SK-N-SH (cell line): ENCODE measurements around the gene SGCE. TPM values are rescaled to one million over a fixed set of nuclear protein-coding genes. Genes with fewer than 3 reads are reported as not detected.

Experiments
- CTCF ChIA-PET: fragments of 300-600, 350-600 bp; formaldehyde crosslinking; extraction: SDS; loops from one replicate; lab custom pipeline; 2021; lab: Yijun Ruan, JAX
- POLR2A ChIA-PET: fragments of 350-600 bp; sonication (Branson Sonifier 250); formaldehyde crosslinking; extraction: SDS; loops from one replicate; lab custom pipeline; 2020; ENCODE audit warnings: antibody characterized with exemption, inconsistent platforms; lab: Yijun Ruan, JAX
- DNase-seq: peaks from one replicate; pipeline ENCODE4 v3.0.0; 2012
- H2AFZ ChIP-seq: fragments of 200-600 bp; sonication (generic); 2 replicates; pipeline ENCODE4 v1.8.1; 2016; ENCODE audit warnings: antibody characterized with exemption, mild to moderate bottlenecking, low read depth
- H3F3A ChIP-seq: fragments of 200-600 bp; sonication (generic); replicated peaks from 2 replicates; pipeline ENCODE3; 2016; ENCODE audit warnings: antibody characterized with exemption, mild to moderate bottlenecking; ENCODE audit not compliant: insufficient read depth
- H3K27ac ChIP-seq, 2 experiments: fragments of 200-500 bp in 1 of 2; fragments of 200-600 bp in 1 of 2; sonication (Bioruptor generic) in 1 of 2; sonication (generic), shearing (Covaris generic) in 1 of 2; 2 replicates each; pipeline versions ENCODE4 v1.5.1 to v1.6.1; 2014 to 2016; ENCODE audit warnings: low read depth in 2 of 2, inconsistent platforms in 1 of 2, low read length in 1 of 2, mild to moderate bottlenecking in 1 of 2, mixed read lengths in 1 of 2
- H3K27me3 ChIP-seq: fragments of 200-600 bp; sonication (generic), shearing (Covaris generic); 2 replicates; pipeline ENCODE4 v1.6.1; 2016; ENCODE audit warnings: mixed run types; ENCODE audit not compliant: insufficient read depth
- H3K36me3 ChIP-seq, 2 experiments: fragments of 200-500 bp in 1 of 2; fragments of 200-600 bp in 1 of 2; sonication (Bioruptor generic) in 1 of 2; sonication (generic) in 1 of 2; replicated peaks in 1 of 2; 2 replicates each; pipeline versions ENCODE3 to v1.5.1; 2014 to 2016; ENCODE audit warnings: low read length in 1 of 2, mild to moderate bottlenecking in 1 of 2; ENCODE audit not compliant: insufficient read depth in 2 of 2, control insufficient read depth in 1 of 2
- H3K4me1 ChIP-seq, 2 experiments: fragments of 200-500 bp in 1 of 2; fragments of 200-600 bp in 1 of 2; sonication (Bioruptor generic) in 1 of 2; sonication (generic), shearing (Covaris generic) in 1 of 2; 2 replicates each; pipeline versions ENCODE4 v1.5.1 to v1.6.1; 2014 to 2016; ENCODE audit warnings: low read depth in 1 of 2, low read length in 1 of 2, mixed run types in 1 of 2; ENCODE audit not compliant: insufficient read depth in 2 of 2, control insufficient read depth in 1 of 2
- H3K4me2 ChIP-seq: fragments of 200-600 bp; sonication (generic), shearing (Covaris generic); 2 replicates; pipeline ENCODE4 v1.6.1; 2017; ENCODE audit warnings: mixed run types
- H3K4me3 ChIP-seq, 2 experiments: fragments of 200-500 bp in 1 of 2; fragments of 200-600 bp in 1 of 2; sonication (Bioruptor generic) in 1 of 2; sonication (generic), shearing (Covaris generic) in 1 of 2; 2 replicates each; pipeline versions ENCODE4 v1.5.1 to v1.8.1; 2014 to 2016; ENCODE audit warnings: low read depth in 2 of 2, inconsistent platforms in 1 of 2, low read length in 1 of 2, mild to moderate bottlenecking in 1 of 2, mixed read lengths in 1 of 2, moderate library complexity in 1 of 2
- H3K79me2 ChIP-seq: fragments of 200-600 bp; sonication (generic); 2 replicates; pipeline ENCODE4 v1.8.1; 2017; ENCODE audit warnings: mild to moderate bottlenecking; ENCODE audit not compliant: insufficient read depth
- H3K9ac ChIP-seq: fragments of 200-600 bp; sonication (generic); 2 replicates; pipeline ENCODE4 v1.6.1; 2017; ENCODE audit warnings: mixed run types
- H3K9me2 ChIP-seq: fragments of 200-600 bp; sonication (generic); 2 replicates; pipeline ENCODE4 v1.6.1; 2017; ENCODE audit warnings: mixed run types
- H3K9me3 ChIP-seq: fragments of 200-600 bp; sonication (generic); 2 replicates; pipeline ENCODE4 v1.6.1; 2017; ENCODE audit warnings: mixed run types, mild to moderate bottlenecking, moderate library complexity
- H4K20me1 ChIP-seq: fragments of 200-600 bp; sonication (generic); 2 replicates; pipeline ENCODE4 v1.6.1; 2017; ENCODE audit warnings: mild to moderate bottlenecking, mixed run types; ENCODE audit not compliant: insufficient read depth
- ELF1 ChIP-seq: IDR thresholded peaks from 2 replicates; pipeline ENCODE4 v1.4.0; 2012
- EP300 ChIP-seq, 2 experiments: IDR thresholded peaks; 2 replicates each; pipeline versions ENCODE4 v1.4.0 to v1.6.1; 2012; ENCODE audit warnings: borderline replicate concordance in 1 of 2, low read depth in 1 of 2, low read length in 1 of 2
- FOSL2 ChIP-seq: IDR thresholded peaks from 2 replicates; pipeline ENCODE4 v1.4.0; 2012; ENCODE audit warnings: low read depth, mild to moderate bottlenecking, moderate library complexity, borderline replicate concordance
- JUND ChIP-seq: IDR thresholded peaks from 2 replicates; pipeline ENCODE4 v1.4.0; 2012
- MEF2A ChIP-seq: IDR thresholded peaks from 2 replicates; pipeline ENCODE4 v1.4.0; 2012; ENCODE audit warnings: low read depth, borderline replicate concordance
- MXI1 ChIP-seq: IDR thresholded peaks from 2 replicates; pipeline ENCODE4 v1.6.1; 2012; ENCODE audit warnings: mild to moderate bottlenecking, low read depth, low read length, improper control_type of control experiment
- NFIC ChIP-seq: IDR thresholded peaks from 2 replicates; pipeline ENCODE4 v1.4.0; 2012; ENCODE audit warnings: borderline replicate concordance
- POLR2AphosphoS5 ChIP-seq: IDR thresholded peaks from 2 replicates; pipeline ENCODE4 v1.6.1; 2012; ENCODE audit warnings: low read depth, low read length
- RXRA ChIP-seq: IDR thresholded peaks from 2 replicates; pipeline ENCODE4 v1.4.0; 2012; ENCODE audit warnings: low read depth, mild to moderate bottlenecking, borderline replicate concordance
- TCF12 ChIP-seq: IDR thresholded peaks from 2 replicates; pipeline ENCODE4 v1.4.0; 2012
- YY1 ChIP-seq: IDR thresholded peaks from 2 replicates; pipeline ENCODE4 v1.4.0; 2012; ENCODE audit warnings: low read depth, mild to moderate bottlenecking
- WGBS: methylation state at CpG from one replicate; pipeline ENCODE4 v1.1.6; 2017; ENCODE audit warnings: low lambda C conversion rate; 5-methylcytosine and 5-hydroxymethylcytosine counted together
- polyA plus RNA-seq, 3 experiments: library from polyadenylated mRNA; depleted of rRNA; stranded (reverse); fragments of >200 nt; gene quantifications; 2 replicates each; pipeline ENCODE4 v1.2.3, GENCODE V29; 2012
- TF ChIP-seq, protein P1 (sequence below): fragments of 150-350 bp; IDR thresholded peaks from 2 replicates; pipeline ENCODE4 v1.6.1; 2016; ENCODE audit warnings: mild to moderate bottlenecking, low read depth, low read length
- TF ChIP-seq, protein P2 (sequence below): IDR thresholded peaks from 2 replicates; pipeline ENCODE4 v1.4.0; 2012; ENCODE audit warnings: low read depth, borderline replicate concordance
- TF ChIP-seq, protein P3 (sequence below): IDR thresholded peaks from 2 replicates; pipeline ENCODE4 v1.4.0; 2012; ENCODE audit warnings: low read depth
- TF ChIP-seq, protein P4 (sequence below): IDR thresholded peaks from 2 replicates; pipeline ENCODE4; 2012
- TF ChIP-seq, protein P5 (sequence below): IDR thresholded peaks from 2 replicates; pipeline ENCODE4 v1.6.1; 2012; ENCODE audit warnings: mild to moderate bottlenecking, low read depth, low read length, moderate library complexity

The SGCE gene
- polyA plus RNA-seq, 1 of the 3 experiments (the other 2 are of a cell fraction): 69.5 TPM

DNA sequence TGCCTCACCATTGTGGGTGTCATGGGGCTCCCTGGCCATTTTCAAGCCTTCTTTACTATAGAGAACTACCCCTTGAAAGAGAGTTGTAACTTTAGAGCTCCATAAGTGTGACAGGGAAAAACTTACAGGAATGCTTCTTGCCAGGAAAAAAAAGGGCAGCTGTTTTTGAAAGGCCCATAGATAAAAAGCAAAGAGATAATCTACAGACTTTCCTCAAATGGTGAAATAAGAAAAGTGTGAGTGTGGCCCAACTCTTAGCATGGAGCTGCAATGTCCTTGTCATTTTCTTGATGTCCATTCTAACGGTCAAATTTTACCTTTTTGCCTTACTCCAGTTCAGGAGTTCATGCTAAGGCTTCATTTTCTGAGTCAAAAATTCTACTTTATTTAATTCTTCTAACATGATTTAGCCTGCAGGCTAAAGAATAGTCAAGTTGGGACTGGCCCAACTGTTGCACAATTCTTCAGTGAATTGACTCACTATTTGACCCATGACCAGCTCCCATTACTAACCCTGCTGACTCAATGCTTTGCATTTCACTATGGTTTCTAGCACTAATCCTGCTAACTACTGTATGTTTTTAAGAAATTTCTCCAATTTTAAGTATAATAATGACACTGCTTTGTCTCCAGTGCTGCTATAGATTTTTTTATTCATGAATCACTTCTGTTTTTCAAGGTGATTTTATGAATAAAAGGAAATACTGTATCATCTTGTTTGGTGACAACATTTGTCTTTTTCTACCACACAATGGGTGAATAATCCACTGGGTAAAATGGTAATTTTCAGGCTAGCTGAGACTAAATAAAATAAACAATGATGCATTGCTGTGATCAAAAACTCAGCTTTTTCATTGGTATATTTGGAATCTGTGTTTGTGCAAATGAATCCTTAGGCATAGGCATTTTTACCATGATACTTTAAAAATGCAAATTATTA, 41.4 kb upstream of the SGCE start:
- Histone ChIP-seq H3K79me2 (no peaks in the 10 kb centered on the region), H3K27me3 (no peaks in the 10 kb centered on the region), H3K9me3 (no peaks in the 10 kb centered on the region), H3K4me1 (peaks cover 0 to 21% of the 10 kb centered on the region in 2 experiments; a peak in 2 of 4 replicates), H4K20me1 (no peaks in the 10 kb centered on the region), H3K4me2 (0 out of 2 replicates have a peak overlapping the region, but pooled peaks have one; percentile 0), H3F3A (peaks cover 6% of the 10 kb centered on the region), H2AFZ (no peak overlapping the region), H3K36me3 (no peaks in the 10 kb centered on the region), H3K27ac (peak overlapping the region in 1 of 2 experiments; percentile 61; a peak in 2 of 4 replicates), H3K9me2 (no peaks in the 10 kb centered on the region), H3K4me3 (no peak overlapping the region), H3K9ac (no peak overlapping the region)
- WGBS: 59% methylated on average over 1 of the region's 1 CpG
- DNase-seq: no peak
- POLR2A ChIA-PET: no interaction called here
- CTCF ChIA-PET: interaction anchor here (1.0 kb wide), 1 partner anchor 10 kb away, joined by 3 read pairs; no protein-coding TSS in a partner anchor
- TF ChIP-seq FOSL2 (peak; percentile 93), MXI1 (no peak), MEF2A (no peak), RXRA (peak; percentile 57; the same call in 1 of the 2 replicates), ELF1 (no peak), EP300 (IDR thresholded peaks at IDR 0.05; ENCODE audit: borderline replicate concordance in 1 of 2, low read depth in 1 of 2, low read length in 1 of 2) (peak in 1 of 2 experiments; percentile 75; a peak in 2 of 4 replicates), JUND (peak; percentile 85), POLR2AphosphoS5 (peak; percentile 57; the same call in 1 of the 2 replicates), YY1 (peak; percentile 43; the same call in 1 of the 2 replicates), NFIC (peak; percentile 85), TCF12 (peak; percentile 69)
- TF ChIP-seq, protein P1, sequence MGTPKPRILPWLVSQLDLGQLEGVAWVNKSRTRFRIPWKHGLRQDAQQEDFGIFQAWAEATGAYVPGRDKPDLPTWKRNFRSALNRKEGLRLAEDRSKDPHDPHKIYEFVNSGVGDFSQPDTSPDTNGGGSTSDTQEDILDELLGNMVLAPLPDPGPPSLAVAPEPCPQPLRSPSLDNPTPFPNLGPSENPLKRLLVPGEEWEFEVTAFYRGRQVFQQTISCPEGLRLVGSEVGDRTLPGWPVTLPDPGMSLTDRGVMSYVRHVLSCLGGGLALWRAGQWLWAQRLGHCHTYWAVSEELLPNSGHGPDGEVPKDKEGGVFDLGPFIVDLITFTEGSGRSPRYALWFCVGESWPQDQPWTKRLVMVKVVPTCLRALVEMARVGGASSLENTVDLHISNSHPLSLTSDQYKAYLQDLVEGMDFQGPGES: no peak
- TF ChIP-seq, protein P2, sequence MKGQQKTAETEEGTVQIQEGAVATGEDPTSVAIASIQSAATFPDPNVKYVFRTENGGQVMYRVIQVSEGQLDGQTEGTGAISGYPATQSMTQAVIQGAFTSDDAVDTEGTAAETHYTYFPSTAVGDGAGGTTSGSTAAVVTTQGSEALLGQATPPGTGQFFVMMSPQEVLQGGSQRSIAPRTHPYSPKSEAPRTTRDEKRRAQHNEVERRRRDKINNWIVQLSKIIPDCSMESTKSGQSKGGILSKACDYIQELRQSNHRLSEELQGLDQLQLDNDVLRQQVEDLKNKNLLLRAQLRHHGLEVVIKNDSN: 0 out of 2 replicates have a peak, but pooled peaks have one; percentile 8
- TF ChIP-seq, protein P3, sequence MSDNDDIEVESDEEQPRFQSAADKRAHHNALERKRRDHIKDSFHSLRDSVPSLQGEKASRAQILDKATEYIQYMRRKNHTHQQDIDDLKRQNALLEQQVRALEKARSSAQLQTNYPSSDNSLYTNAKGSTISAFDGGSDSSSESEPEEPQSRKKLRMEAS: peak; percentile 42; the same call in 1 of the 2 replicates
- TF ChIP-seq, protein P4, sequence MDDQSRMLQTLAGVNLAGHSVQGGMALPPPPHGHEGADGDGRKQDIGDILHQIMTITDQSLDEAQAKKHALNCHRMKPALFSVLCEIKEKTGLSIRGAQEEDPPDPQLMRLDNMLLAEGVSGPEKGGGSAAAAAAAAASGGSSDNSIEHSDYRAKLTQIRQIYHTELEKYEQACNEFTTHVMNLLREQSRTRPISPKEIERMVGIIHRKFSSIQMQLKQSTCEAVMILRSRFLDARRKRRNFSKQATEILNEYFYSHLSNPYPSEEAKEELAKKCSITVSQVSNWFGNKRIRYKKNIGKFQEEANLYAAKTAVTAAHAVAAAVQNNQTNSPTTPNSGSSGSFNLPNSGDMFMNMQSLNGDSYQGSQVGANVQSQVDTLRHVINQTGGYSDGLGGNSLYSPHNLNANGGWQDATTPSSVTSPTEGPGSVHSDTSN: no peak
- TF ChIP-seq, protein P5, sequence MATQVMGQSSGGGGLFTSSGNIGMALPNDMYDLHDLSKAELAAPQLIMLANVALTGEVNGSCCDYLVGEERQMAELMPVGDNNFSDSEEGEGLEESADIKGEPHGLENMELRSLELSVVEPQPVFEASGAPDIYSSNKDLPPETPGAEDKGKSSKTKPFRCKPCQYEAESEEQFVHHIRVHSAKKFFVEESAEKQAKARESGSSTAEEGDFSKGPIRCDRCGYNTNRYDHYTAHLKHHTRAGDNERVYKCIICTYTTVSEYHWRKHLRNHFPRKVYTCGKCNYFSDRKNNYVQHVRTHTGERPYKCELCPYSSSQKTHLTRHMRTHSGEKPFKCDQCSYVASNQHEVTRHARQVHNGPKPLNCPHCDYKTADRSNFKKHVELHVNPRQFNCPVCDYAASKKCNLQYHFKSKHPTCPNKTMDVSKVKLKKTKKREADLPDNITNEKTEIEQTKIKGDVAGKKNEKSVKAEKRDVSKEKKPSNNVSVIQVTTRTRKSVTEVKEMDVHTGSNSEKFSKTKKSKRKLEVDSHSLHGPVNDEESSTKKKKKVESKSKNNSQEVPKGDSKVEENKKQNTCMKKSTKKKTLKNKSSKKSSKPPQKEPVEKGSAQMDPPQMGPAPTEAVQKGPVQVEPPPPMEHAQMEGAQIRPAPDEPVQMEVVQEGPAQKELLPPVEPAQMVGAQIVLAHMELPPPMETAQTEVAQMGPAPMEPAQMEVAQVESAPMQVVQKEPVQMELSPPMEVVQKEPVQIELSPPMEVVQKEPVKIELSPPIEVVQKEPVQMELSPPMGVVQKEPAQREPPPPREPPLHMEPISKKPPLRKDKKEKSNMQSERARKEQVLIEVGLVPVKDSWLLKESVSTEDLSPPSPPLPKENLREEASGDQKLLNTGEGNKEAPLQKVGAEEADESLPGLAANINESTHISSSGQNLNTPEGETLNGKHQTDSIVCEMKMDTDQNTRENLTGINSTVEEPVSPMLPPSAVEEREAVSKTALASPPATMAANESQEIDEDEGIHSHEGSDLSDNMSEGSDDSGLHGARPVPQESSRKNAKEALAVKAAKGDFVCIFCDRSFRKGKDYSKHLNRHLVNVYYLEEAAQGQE: no peak
